Vagina (tissue), 2 donors: Measurements from ENCODE around the gene SGSM1. TPM values are rescaled to one million over a fixed set of nuclear protein-coding genes. Genes with fewer than 3 reads are reported as not detected.

Experiments
- DNase-seq, 2 donors: peaks; one replicate each; pipeline ENCODE4 v3.0.0-alpha.2; 2017; ENCODE audit errors: extremely low spot score in 2 of 2
- H3K27ac ChIP-seq: fragments of 200-600 bp; sonication (generic); one replicate; pipeline ENCODE4 v1.5.1; 2019
- H3K27me3 ChIP-seq: fragments of 200-600 bp; sonication (generic); one replicate; pipeline ENCODE4 v1.5.1; 2019
- H3K36me3 ChIP-seq, 2 donors: fragments of 200-600 bp; sonication (generic); one replicate each; pipeline ENCODE4 v1.5.1; 2017 to 2019
- H3K4me1 ChIP-seq: fragments of 200-600 bp; sonication (generic); one replicate; pipeline ENCODE4 v1.5.1; 2019
- H3K4me3 ChIP-seq, 2 donors: fragments of 200-600 bp; sonication (generic); 1 replicate in 1 of 2; 2 replicates in 1 of 2; pipeline ENCODE4 v1.5.1; 2016 to 2019
- H3K9me3 ChIP-seq: fragments of 200-600 bp; sonication (generic); one replicate; pipeline ENCODE4 v1.5.1; 2019
- CTCF ChIP-seq, 3 experiments: fragments of 450-650 bp in 2 of 3; fragments of 200-600 bp in 1 of 3; sonication (generic) in 1 of 3; IDR thresholded peaks; one replicate each; pipeline ENCODE4 v1.5.1; 2017 to 2019; ENCODE audit warnings: antibody characterized with exemption in 3 of 3, mild to moderate bottlenecking in 2 of 3, moderate library complexity in 2 of 3
- POLR2A ChIP-seq, 2 donors: fragments of 450-650 bp; IDR thresholded peaks; one replicate each; pipeline ENCODE4 v1.6.1; 2017; ENCODE audit warnings: antibody characterized with exemption in 2 of 2, mild to moderate bottlenecking in 2 of 2, moderate library complexity in 2 of 2
- POLR2AphosphoS5 ChIP-seq, 2 donors: sonication (generic); formaldehyde crosslinking; IDR thresholded peaks; one replicate each; pipeline ENCODE4 v1.9.0; 2017; ENCODE audit warnings: antibody characterized with exemption in 2 of 2, mild to moderate bottlenecking in 2 of 2, low read depth in 1 of 2; ENCODE audit not compliant: insufficient read depth in 1 of 2
- intact Hi-C: fragments of 100-400 bp; cut with DNase I; formaldehyde crosslinking; loops from one replicate; pipeline ENCODE4 v1.15.1; 2023
- total RNA-seq: library from RNA; depleted of rRNA; stranded (reverse); fragments of >200 nt; gene quantifications from one replicate; pipeline ENCODE4 v1.2.3, GENCODE V29; 2016

Gene SGSM1
- total RNA-seq, 1 donor from 2014 or later = 2.9 TPM

GRCh38 chr22:24947383-24947782, 141.4 kb downstream of the SGSM1 start:
- DNase-seq = no peak
- H3K4me1 ChIP-seq = no peaks in the 10 kb centered on the region
- TF ChIP-seq POLR2A (IDR thresholded peaks at IDR 0.05) (no peak), POLR2AphosphoS5 (IDR thresholded peaks at IDR 0.05; ENCODE audit: insufficient read depth in 1 of 2, low read depth in 1 of 2) (no peak), CTCF (IDR thresholded peaks at IDR 0.05) (no peak)
- intact Hi-C loops = no loop called here
- no peaks in the 10 kb centered on the region for H3K36me3 ChIP-seq
- no peak overlapping the region for H3K27ac ChIP-seq
- H3K4me3 ChIP-seq = no peak overlapping the region
- H3K27me3 ChIP-seq = no peaks in the 10 kb centered on the region
- no peaks in the 10 kb centered on the region for H3K9me3 ChIP-seq

- Histone ChIP-seq H3K4me1 (peaks cover under 1% of the 10 kb centered on the region), H3K36me3 (no peaks in the 10 kb centered on the region), H3K27me3 (no peaks in the 10 kb centered on the region), H3K27ac (no peak overlapping the region), H3K9me3 (no peaks in the 10 kb centered on the region), H3K4me3 (no peak overlapping the region)
- TF ChIP-seq POLR2AphosphoS5 (IDR thresholded peaks at IDR 0.05; ENCODE audit: insufficient read depth in 1 of 2, low read depth in 1 of 2) = no peak
- no peak for TF ChIP-seq POLR2A (IDR thresholded peaks at IDR 0.05)
- DNase-seq = no peak
- intact Hi-C loops = no loop called here
These were observed 141.9 kb downstream of the SGSM1 start for GRCh38 chr22:24947881-24948280.

- TF ChIP-seq POLR2A (IDR thresholded peaks at IDR 0.05) (no peak), CTCF (IDR thresholded peaks at IDR 0.05) (no peak), POLR2AphosphoS5 (IDR thresholded peaks at IDR 0.05; ENCODE audit: insufficient read depth in 1 of 2, low read depth in 1 of 2) (no peak)
- intact Hi-C loops = no loop called here
- no peak overlapping the region for H3K27ac ChIP-seq
- DNase-seq = no peak
- H3K27me3 ChIP-seq = no peaks in the 10 kb centered on the region
- no peaks in the 10 kb centered on the region for H3K9me3 ChIP-seq
- H3K4me1 ChIP-seq = peaks cover 8% of the 10 kb centered on the region
- no peaks in the 10 kb centered on the region for H3K36me3 ChIP-seq
- no peak overlapping the region for H3K4me3 ChIP-seq
These were observed 142.6 kb downstream of the SGSM1 start for GRCh38 chr22:24948356-24949202.

- no peak overlapping the region for H3K4me3 ChIP-seq
- H3K27me3 ChIP-seq = no peaks in the 10 kb centered on the region
- intact Hi-C loops = loop anchor here (5.0 kb wide), 1 partner anchor 97 kb away; no protein-coding TSS in a partner anchor
- H3K9me3 ChIP-seq = no peaks in the 10 kb centered on the region
- H3K27ac ChIP-seq = no peak overlapping the region
- peaks cover 22% of the 10 kb centered on the region for H3K4me1 ChIP-seq
- no peaks in the 10 kb centered on the region for H3K36me3 ChIP-seq
- no peak for DNase-seq
- TF ChIP-seq POLR2A (IDR thresholded peaks at IDR 0.05) (no peak), CTCF (IDR thresholded peaks at IDR 0.05) (no peak), POLR2AphosphoS5 (IDR thresholded peaks at IDR 0.05; ENCODE audit: insufficient read depth in 1 of 2, low read depth in 1 of 2) (no peak)
These were observed 144.4 kb downstream of the SGSM1 start for GRCh38 chr22:24950272-24950902.

GRCh38 chr22:24951942-24952836, 146.2 kb downstream of the SGSM1 start, which contains the start of gene KIAA1671:
Gene KIAA1671 (plus strand): TSS chr22:24952716. CDS start chr22:25028000, 75,284 bp downstream.
- Histone ChIP-seq H3K36me3 (no peaks in the 10 kb centered on the region), H3K4me3 (peak within 1 kb of the TSS; percentile 79 to 81), H3K27me3 (no peaks in the 10 kb centered on the region), H3K27ac (peak within 1 kb of the TSS; percentile 84), H3K9me3 (no peaks in the 10 kb centered on the region), H3K4me1 (peaks cover 22% of the 10 kb centered on the region)
- intact Hi-C loops = loop anchor here (5.0 kb wide), 1 partner anchor 95 kb away; no protein-coding TSS in a partner anchor
- peak in 1 of 2 donors; percentile 66 for TF ChIP-seq POLR2A (IDR thresholded peaks at IDR 0.05)
- TF ChIP-seq CTCF (IDR thresholded peaks at IDR 0.05) = peak; percentile 91 to 100 (median 95)
- peak in 1 of 2 donors; percentile 18 for TF ChIP-seq POLR2AphosphoS5 (IDR thresholded peaks at IDR 0.05; ENCODE audit: insufficient read depth in 1 of 2, low read depth in 1 of 2)
- no peak for DNase-seq
